Stromal cell of bone marrow (primary cell): ENCODE measurements around the gene BUB3.
A peak's percentile ranks its signal among the peaks of the same experiment; 100 is the strongest.

ENCODE experiments used
- DNase-seq: peaks from one replicate; pipeline ENCODE4 v3.0.0-alpha.2; 2012; ENCODE audit warnings: low read depth

The BUB3 gene, protein sequence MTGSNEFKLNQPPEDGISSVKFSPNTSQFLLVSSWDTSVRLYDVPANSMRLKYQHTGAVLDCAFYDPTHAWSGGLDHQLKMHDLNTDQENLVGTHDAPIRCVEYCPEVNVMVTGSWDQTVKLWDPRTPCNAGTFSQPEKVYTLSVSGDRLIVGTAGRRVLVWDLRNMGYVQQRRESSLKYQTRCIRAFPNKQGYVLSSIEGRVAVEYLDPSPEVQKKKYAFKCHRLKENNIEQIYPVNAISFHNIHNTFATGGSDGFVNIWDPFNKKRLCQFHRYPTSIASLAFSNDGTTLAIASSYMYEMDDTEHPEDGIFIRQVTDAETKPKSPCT

GRCh38 chr10:123154092-123154710 is at the start of gene BUB3:
BUB3 (plus strand) TSS chr10:123154402; CDS start chr10:123154918, 516 bp downstream.
- peak; percentile 100 for DNase-seq

DNA sequence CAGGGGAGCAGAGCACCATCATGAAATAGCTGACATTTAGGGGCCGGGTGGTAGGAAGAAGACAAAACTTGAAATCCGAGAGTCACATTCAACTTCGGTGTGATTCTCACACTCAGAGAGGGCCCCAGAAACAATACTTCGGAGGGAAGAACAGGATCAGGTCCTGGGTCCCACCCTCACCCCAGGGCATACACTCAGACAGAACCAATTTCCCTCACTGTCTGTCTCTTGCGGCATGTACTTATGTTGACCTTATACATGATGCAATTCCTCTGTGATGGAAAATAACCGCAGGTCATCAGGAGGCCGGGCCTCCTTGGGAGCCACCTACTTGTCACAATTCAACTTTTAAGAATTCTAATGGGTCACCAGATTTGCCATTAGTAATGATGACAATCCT is 44.7 kb upstream of the BUB3 start:
- no peak for DNase-seq

DNA sequence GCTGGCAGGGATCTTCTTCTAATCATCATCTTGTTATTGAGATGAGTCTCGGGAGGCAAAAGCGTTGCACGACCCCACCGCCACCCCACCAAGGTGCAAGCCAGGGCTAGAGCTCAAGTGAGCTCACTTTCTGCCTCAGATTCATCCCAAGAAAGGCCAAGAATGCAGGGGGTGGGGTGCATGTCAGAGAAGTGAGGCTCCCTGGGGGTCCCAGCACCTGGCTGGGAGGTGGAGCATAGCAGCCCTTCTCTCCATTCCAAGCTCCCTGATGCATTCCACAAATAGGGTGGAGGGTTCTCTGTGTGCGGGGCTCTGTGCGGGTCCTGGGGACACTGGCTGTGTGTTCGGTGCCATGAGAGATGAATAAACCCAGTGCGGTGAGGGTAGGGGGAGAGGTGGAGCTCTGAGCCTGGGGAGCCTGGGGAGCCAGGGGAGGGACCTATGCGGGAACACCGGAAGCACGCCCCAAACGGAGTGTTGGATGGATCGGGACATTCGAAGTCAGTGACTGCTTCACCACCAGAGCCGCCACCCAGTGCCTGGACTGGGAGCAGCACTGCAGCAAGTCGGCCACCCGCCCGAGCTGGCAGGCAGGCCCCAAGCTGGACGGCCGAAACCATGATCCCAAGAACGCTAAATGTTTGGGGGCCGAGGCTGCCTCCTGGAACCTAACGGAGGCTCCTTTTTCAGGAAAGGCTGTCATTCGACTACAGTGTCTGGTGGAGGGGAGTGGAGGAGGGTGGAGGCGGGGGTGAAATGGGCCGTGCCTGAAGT is 36.4 kb upstream of the BUB3 start:
- no peak for DNase-seq

DNA sequence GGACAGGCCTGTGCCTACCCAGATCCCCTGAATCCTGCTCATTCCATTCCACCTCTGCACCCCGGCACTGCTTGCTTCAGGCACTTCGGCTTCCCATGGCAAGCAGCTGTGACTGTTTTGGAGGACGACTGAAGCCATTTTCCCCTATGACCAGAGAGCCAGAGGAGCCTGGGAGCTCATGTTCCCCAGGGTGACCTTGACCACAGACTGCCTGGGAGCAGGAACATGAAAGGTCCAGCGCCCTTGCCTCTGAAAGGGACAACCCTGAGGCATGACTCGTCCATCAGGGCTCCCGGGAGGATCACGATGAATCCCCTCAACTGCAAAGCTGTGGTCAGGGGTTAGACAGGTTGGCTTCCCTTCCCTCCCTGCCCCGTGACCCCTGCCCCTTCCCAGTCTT is 35.1 kb upstream of the BUB3 start:
- DNase-seq, result no peak

- no peak for DNase-seq
Observed at GRCh38 chr10:123126246-123126645, 28.0 kb upstream of the BUB3 start.

DNA sequence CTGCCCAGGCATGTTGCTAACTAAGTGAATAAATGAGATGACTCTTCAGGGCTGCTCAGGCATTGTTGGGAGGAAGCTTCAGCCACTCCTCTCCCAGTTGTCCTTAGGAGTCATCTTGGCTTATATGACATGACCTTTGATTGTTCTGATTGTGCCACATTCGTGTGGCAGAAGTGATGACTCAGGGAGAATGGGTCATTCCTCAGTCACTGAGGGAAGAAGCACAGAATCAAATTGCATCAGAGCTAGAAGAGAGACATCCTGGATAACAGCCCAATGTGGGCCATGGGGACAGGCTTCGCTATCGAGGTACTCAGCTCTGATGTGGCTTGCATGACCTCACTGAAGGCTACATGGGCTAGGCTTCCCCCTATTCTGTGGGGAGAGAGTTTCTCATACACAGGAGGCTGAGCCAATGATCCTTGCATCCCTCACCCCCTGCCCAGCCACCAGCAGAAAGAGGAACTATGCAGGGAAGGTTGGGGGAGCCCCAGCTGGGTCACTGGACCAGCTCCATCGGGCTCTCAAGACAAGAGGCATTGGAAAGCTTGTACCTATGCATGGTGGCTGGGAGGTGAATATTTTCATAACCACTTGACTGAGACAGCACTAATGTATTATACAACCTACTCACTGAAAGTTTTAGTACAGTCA is 24.5 kb upstream of the BUB3 start:
- DNase-seq, result no peak

DNA sequence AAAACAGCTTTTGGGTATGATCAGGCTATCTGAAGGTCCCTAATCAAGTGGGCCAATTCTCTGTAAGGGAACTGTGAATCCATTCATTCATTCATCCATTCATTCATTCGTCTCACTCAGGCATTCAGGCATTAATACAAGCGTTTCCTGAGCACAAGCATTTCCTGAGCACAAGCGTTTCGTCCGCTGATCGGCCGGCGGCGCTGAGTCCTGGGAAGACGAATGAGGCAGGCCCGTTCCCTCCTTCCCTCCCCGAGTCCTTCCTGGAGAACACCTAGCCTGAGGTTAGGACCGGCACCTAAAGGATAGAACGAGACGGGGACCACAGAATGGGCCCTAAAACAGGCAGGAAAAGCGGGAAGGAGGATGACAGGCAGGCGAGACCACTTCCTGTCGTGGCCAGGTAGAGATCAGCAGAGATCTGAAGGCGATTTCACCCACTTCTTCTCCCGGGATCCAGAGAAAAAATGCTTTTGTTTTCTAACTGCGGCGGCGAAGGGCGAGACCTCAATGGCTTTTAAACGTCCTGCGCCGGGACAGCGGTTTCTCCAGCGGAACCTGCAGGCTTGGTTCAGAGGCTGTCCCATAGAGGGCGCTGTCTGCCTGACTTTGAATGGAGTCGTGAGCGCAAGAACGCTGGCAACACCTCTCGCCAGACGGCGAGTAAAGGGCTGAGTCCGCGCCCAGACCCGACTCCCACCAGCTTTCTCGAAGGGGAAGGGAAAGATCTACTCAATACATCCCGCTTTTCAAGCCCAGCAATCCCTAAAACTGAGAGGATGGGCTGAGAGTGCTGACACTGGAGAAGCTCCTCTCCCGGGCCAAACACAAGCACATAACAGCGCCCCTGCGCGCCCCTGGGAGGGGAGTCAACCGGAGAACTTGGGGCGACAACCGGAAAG is 21.4 kb upstream of the BUB3 start:
- DNase-seq, result peak; percentile 53

- no peak for DNase-seq
Observed at GRCh38 chr10:123133541-123134342, 20.5 kb upstream of the BUB3 start.

DNA sequence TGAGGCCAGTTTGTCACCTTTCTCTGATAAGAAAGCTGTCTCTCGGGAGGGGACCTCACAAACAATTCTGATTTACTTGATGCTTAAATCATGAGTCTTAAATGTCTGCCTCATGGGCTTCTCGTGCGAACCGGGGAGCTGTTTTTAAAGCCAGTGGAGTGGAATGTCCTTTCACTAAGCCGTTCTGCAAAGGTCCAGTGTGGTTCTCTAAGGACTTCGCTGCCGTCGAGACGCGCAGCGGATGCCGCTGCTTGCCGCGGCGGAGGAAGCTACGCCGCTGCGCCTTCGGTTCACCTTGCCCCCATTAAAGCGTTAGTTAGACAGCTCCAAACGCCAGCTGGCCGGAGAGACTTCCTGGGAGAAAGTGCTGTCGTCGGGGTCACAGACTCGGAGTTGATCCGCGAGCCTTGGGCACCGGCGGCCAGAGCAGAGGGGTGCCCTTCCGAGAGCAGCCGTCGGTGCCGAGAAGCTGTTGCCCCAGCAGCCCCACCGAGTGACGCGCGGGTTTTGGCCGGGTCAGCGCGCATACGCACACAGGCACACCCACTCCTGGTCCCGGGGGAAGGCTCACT is 19.8 kb upstream of the BUB3 start:
- no peak for DNase-seq

- DNase-seq, result no peak
Observed at GRCh38 chr10:123134915-123135414, 19.2 kb upstream of the BUB3 start.

DNA sequence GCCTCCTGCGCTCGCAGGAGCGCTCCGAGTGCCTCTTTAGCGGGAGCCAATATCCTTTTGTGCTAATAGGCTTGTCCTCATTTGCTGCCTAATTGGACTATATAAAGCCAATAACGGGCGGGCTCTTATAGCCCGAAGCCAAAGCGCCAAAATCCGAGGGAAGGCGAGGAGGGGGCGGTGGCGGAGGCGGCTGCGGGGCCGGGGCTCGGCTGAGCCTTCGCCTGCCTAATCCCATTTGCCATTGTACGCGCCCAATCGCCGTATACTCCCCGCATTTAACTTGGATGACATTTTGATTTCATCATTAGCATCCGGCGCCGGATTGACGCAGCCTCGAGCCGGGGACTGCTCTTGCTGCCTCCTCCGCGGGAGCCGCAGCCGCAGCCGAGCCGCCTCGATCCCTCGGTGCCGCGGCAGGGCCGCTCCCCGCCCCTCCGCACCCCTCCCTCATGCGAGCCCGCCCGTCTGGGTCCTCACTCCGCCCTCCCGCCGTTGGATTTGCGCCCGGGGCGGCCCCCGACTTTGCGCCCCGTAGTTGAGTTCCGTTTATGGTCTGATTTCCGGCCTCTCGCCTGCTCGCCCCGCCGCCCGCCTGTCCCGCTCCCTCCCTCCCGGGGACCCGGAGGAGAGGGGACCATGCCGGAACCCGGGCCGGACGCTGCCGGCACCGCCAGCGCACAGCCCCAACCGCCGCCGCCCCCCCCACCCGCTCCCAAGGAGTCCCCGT is 18.6 kb upstream of the BUB3 start, which contains the start of gene HMX3:
HMX3 (plus strand) TSS at position 556 of the 727 bp plus-strand sequence; CDS start at position 637, 81 bp downstream.
- no peak for DNase-seq

DNA sequence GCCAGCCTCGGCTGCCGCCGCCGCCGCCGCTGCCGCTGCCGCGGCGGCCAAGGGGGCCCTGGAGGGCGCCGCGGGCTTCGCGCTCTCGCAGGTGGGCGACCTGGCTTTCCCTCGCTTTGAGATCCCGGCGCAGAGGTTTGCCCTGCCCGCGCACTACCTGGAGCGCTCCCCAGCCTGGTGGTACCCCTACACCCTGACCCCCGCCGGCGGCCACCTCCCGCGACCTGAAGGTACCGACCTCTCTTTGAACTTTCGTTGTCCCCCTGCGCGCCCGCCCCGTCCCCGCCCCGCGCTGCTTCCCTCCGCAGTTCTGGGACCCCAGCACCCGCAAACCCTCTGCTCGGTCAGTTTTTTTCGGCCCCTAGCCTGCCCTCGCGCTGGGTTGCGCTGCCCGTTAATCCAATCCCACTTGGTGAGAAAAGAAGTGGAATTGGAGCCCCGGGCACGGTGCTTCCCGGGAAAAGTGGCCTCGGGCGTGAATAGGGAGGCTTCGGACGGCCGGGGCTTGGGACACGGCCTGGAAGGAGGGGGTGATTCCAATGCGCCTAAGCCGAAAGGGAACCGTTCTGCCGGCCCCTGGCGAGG is 17.9 kb upstream of the BUB3 start:
- DNase-seq, result no peak

DNA sequence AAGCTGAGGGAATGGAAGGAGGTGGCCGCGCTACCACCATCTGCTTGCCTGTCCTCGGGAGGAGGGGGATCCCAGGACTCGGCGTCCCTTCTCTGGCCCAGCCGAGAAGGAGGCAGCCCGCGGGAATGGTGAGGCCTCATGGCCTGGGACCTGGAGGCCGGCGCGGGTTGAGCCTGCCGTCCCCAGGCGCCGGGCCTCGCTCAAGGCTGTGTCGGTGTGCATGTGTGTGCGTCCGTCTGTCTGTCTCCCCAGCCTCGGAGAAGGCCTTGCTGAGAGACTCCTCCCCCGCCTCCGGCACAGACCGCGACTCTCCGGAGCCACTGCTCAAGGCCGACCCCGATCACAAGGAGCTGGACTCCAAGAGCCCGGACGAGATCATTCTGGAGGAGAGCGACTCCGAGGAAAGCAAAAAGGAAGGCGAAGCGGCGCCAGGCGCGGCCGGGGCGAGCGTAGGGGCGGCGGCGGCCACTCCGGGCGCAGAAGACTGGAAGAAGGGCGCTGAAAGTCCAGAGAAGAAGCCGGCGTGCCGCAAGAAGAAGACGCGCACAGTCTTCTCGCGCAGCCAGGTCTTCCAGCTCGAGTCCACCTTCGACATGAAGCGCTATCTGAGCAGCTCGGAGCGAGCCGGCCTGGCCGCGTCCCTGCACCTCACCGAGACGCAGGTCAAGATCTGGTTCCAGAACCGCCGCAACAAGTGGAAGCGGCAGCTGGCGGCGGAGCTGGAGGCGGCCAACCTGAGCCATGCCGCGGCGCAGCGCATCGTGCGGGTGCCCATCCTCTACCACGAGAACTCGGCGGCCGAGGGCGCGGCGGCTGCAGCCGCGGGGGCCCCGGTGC is 17.2 kb upstream of the BUB3 start:
- no peak for DNase-seq

DNA sequence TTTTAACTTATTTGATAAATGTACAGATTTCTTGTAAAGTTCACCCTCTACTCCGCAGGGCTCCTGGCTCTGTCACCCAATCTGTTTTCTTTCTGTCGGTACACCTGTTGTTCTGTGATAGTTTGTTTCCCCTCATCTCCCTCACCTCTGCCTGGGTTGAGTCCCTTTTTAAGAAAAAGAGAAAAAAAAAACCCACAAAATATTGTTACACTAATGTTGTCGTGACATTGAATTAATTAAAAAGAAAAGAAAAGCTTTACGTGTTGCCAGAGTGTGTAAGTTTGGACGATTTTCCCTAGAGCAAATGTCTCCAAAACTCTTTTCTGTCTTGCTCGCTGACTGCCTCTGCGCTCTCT is 15.1 kb upstream of the BUB3 start:
- no peak for DNase-seq

- DNase-seq, result no peak
Observed at GRCh38 chr10:123139521-123140163, 14.6 kb upstream of the BUB3 start.

DNA sequence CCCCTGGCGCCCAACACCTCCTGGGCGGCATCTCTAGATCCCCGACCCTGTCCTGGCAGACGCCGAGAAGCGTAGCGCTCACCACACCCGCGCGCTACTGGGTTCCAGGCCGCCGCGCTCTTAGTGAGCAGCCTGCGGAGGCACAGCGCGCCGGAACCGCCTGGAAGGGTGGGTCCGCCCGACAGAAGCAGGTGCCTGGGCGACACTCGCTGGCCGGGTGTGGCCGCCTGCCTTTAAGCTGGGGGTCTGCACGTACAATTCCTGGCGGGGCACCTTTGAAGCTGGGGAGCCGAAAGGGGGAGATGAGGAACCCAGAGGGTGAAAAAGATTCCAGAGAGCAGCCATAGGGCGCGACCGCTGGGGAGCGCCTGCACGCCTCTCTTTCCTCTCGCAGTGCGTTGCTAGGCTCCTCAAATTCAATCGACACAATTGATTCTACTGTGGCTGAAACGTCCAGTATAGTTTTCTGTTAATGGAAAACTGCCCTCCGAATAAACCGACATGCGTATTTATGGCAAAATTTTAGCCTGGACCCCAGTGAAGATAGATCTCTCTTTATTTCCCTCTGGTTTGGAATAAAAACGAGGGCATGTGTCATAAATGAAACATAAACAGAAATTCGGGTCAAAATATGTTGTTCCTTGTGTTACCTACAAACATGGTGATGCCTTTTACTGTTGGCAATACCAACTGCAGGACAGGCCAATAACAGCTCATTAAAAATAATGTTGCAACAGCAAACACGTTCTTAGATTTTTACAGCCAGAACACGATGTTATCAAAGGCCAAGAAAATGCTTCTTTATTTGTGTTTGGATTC is 13.8 kb upstream of the BUB3 start:
- no peak for DNase-seq

- DNase-seq, result no peak
Observed at GRCh38 chr10:123140983-123141390, 13.2 kb upstream of the BUB3 start.
